Epithelial cell of proximal tubule (primary cell): Measurements from ENCODE around the gene RNASE1. TPM values are rescaled to one million over a fixed set of nuclear protein-coding genes. Genes with fewer than 3 reads are reported as not detected.

Experiments used
- DNase-seq: peaks from one replicate; pipeline ENCODE4 v3.0.0-alpha.2; 2011; ENCODE audit warnings: low read depth
- H3K4me3 ChIP-seq: 2 replicates; pipeline ENCODE4 v1.5.1; 2011; ENCODE audit warnings: low read depth, mild to moderate bottlenecking, low read length
- total RNA-seq: library from RNA; depleted of rRNA; stranded (reverse); fragments of >200 nt; gene quantifications from 2 replicates; pipeline ENCODE4 v1.2.3, GENCODE V29; 2015
- TF ChIP-seq, protein P1 (sequence below): conservative IDR thresholded peaks from 2 replicates; pipeline ENCODE4 v1.5.1; 2012; ENCODE audit warnings: low read depth, mild to moderate bottlenecking, low read length

RNASE1 gene
- total RNA-seq, 1 donor from 2014 or later = 0.40 TPM

- DNase-seq = no peak
- TF ChIP-seq, protein P1, sequence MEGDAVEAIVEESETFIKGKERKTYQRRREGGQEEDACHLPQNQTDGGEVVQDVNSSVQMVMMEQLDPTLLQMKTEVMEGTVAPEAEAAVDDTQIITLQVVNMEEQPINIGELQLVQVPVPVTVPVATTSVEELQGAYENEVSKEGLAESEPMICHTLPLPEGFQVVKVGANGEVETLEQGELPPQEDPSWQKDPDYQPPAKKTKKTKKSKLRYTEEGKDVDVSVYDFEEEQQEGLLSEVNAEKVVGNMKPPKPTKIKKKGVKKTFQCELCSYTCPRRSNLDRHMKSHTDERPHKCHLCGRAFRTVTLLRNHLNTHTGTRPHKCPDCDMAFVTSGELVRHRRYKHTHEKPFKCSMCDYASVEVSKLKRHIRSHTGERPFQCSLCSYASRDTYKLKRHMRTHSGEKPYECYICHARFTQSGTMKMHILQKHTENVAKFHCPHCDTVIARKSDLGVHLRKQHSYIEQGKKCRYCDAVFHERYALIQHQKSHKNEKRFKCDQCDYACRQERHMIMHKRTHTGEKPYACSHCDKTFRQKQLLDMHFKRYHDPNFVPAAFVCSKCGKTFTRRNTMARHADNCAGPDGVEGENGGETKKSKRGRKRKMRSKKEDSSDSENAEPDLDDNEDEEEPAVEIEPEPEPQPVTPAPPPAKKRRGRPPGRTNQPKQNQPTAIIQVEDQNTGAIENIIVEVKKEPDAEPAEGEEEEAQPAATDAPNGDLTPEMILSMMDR = no peak
- H3K4me3 ChIP-seq = no peak overlapping the region
Measured at GRCh38 chr14:20798932-20799331, 3.7 kb downstream of the RNASE1 start.

DNA sequence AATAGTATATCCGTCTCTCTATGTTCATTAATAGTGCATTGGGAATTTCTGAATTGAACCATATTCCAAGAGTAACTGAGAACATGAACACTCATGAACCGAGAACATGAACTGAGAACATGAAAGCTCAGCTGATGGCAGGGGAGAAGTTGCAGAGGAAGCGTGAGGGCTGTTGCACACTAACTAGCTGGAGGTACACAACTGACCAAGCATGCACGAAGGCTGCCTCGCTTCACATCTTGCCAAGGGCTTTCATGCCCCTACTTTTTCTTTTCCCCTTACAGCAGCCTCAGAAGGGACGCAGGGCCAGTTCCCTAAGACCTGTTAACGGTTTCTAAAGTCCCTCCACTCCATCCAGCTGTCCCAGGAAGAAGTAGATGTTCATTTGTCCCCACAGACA, 4.3 kb downstream of the RNASE1 start:
- H3K4me3 ChIP-seq = no peak overlapping the region
- TF ChIP-seq, protein P1 = no peak
- DNase-seq = no peak

GRCh38 chr14:20797164-20797563, 5.5 kb downstream of the RNASE1 start:
- DNase-seq = no peak
- H3K4me3 ChIP-seq = no peak overlapping the region
- TF ChIP-seq, protein P1 = no peak

GRCh38 chr14:20794644-20795369, 7.8 kb downstream of the RNASE1 start:
- no peak for DNase-seq
- TF ChIP-seq, protein P1 = no peak
- H3K4me3 ChIP-seq = no peak overlapping the region

DNA sequence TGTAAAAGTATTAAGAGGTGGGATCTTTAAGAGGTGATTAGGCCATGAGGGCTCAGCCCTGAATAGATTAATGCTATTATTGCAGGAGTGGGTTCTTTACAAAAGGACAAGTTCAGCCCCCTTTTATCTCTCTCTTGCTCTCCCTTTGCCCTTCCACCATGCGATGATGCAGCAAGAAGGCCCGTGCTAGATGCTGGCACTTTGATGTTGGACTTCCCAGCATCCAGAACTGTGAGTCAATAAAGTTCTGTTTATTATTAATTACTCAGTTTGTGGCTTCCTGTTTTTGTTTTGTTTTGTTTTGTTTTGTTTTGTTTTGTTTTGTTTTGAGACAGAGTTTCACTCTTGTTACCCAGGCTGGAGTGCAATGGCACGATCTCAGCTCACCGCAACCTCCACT, 10.1 kb downstream of the RNASE1 start:
- TF ChIP-seq, protein P1 = no peak
- DNase-seq = no peak
- H3K4me3 ChIP-seq = no peak overlapping the region

DNA sequence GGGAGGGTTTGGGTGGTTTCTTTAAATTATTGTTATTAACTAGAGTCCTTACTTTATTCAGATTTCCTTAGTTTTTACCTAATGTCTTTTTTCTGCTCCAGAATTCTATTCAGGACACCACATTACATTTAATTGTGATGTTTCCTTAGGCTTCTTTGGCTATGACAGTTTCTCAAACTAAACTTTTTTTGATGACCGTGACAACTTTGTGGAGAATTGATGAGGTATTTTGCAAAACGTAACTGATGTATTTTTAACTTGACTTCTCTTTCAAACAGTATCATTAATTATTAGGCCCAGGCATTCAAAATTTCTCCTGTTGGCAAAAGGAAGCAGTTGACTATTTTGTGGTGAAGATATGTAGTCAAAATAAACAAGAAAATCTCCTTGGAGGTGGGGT, 11.0 kb downstream of the RNASE1 start:
- no peak for DNase-seq
- TF ChIP-seq, protein P1 = no peak

DNA sequence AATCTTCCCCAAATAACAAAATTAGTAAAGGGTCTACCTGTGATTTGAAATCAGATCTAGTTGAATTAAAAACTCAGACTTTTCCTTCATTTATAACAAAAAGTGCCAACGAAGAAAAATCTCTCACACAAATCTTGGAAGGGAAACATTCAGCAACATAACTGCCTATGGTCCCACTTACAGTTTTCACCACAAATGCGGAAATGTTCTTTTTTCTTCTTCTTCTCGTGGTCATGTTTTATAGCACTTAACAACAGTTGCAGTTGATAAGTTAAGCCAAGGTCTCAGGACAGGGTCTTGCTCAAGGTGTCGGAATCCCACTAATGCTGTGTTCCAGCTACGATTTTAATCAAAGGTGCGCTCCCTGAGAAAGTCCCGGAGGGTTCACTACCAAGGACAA, 11.5 kb downstream of the RNASE1 start:
- no peak overlapping the region for H3K4me3 ChIP-seq
- DNase-seq = no peak
- TF ChIP-seq, protein P1 = no peak

More for the DNA sequence above, 11.0 kb downstream of the RNASE1 start:
- no peak overlapping the region for H3K4me3 ChIP-seq
